ENCODE measurements around the gene IL36B. TPM values are rescaled to one million over a fixed set of nuclear protein-coding genes. Genes with fewer than 3 reads are reported as not detected.

The IL36B gene
- total RNA-seq, 4 donors from 2014 or later, result not detected

GRCh38 chr2:113068706-113069485, 16.2 kb upstream of the IL36B start:
- WGBS, 2 donors, result 34 to 49% methylated on average over 5 of the region's 5 CpGs
- no peak for DNase-seq (ENCODE audit: low spot score in 2 of 2)
- TF ChIP-seq POLR2A (IDR thresholded peaks at IDR 0.05), result no peak
- no peak for TF ChIP-seq EP300 (IDR thresholded peaks at IDR 0.05)
- TF ChIP-seq CTCF (IDR thresholded peaks at IDR 0.05), result no peak
- no peaks in the 10 kb centered on the region for H3K4me1 ChIP-seq
- H3K36me3 ChIP-seq, result no peaks in the 10 kb centered on the region
- peaks cover 0 to 4% (median 0%) of the 10 kb centered on the region in 4 donors for H3K9me3 ChIP-seq
- no peak overlapping the region for H3K27ac ChIP-seq
- no peak overlapping the region for H3K4me3 ChIP-seq
- H3K27me3 ChIP-seq, result no peaks in the 10 kb centered on the region

- H3K27ac ChIP-seq, result no peak overlapping the region
- TF ChIP-seq CTCF (IDR thresholded peaks at IDR 0.05), result no peak
- no peak for TF ChIP-seq POLR2A (IDR thresholded peaks at IDR 0.05)
- no peak for TF ChIP-seq EP300 (IDR thresholded peaks at IDR 0.05)
Measured at GRCh38 chr2:113068249-113068648, 15.6 kb upstream of the IL36B start.

GRCh38 chr2:113067681-113068080, 15.0 kb upstream of the IL36B start, which contains the start of gene IL1F10:
Gene IL1F10, plus strand, starts transcription at chr2:113067970. Its CDS starts 4,769 bp downstream, at chr2:113072739.
- DNase-seq (ENCODE audit: low spot score in 2 of 2), result no peak
- Histone ChIP-seq H3K9me3 (peaks cover 0 to 4% (median 0%) of the 10 kb centered on the region in 4 donors), H3K36me3 (no peaks in the 10 kb centered on the region), H3K4me1 (no peaks in the 10 kb centered on the region), H3K27ac (no peak within 1 kb of the TSS), H3K27me3 (no peaks in the 10 kb centered on the region), H3K4me3 (no peak within 1 kb of the TSS)
- no peak for TF ChIP-seq EP300 (IDR thresholded peaks at IDR 0.05)
- WGBS, 2 donors, result 81% methylated on average over 3 of the region's 3 CpGs

More at GRCh38 chr2:113068249-113068648, 15.6 kb upstream of the IL36B start:
- Histone ChIP-seq H3K27me3 (no peaks in the 10 kb centered on the region), H3K36me3 (no peaks in the 10 kb centered on the region), H3K4me3 (no peak overlapping the region), H3K9me3 (peaks cover 0 to 4% (median 0%) of the 10 kb centered on the region in 4 donors), H3K4me1 (no peaks in the 10 kb centered on the region)
- DNase-seq (ENCODE audit: low spot score in 2 of 2), result no peak
- 77 to 78% methylated on average over 2 of the region's 2 CpGs for WGBS, 2 donors

- H3K9me3 ChIP-seq, result peaks cover 0 to 4% (median 0%) of the 10 kb centered on the region in 4 donors
- WGBS, 2 donors, result 80 to 86% methylated on average over 1 of the region's 1 CpG
- TF ChIP-seq CTCF (IDR thresholded peaks at IDR 0.05) (no peak), POLR2A (IDR thresholded peaks at IDR 0.05) (no peak), EP300 (IDR thresholded peaks at IDR 0.05) (no peak)
- H3K27me3 ChIP-seq, result no peaks in the 10 kb centered on the region
- no peak overlapping the region for H3K4me3 ChIP-seq
- DNase-seq (ENCODE audit: low spot score in 2 of 2), result no peak
- H3K27ac ChIP-seq, result no peak overlapping the region
- H3K4me1 ChIP-seq, result no peaks in the 10 kb centered on the region
- H3K36me3 ChIP-seq, result no peaks in the 10 kb centered on the region
Measured at GRCh38 chr2:113064898-113065297, 12.2 kb upstream of the IL36B start.

GRCh38 chr2:113064281-113064680, 11.6 kb upstream of the IL36B start:
- Histone ChIP-seq H3K4me3 (no peak overlapping the region), H3K4me1 (no peaks in the 10 kb centered on the region), H3K36me3 (no peaks in the 10 kb centered on the region), H3K9me3 (peaks cover 0 to 4% (median 0%) of the 10 kb centered on the region in 4 donors), H3K27me3 (no peaks in the 10 kb centered on the region), H3K27ac (no peak overlapping the region)
- TF ChIP-seq POLR2A (IDR thresholded peaks at IDR 0.05), result no peak
- no peak for TF ChIP-seq CTCF (IDR thresholded peaks at IDR 0.05)
- TF ChIP-seq EP300 (IDR thresholded peaks at IDR 0.05), result no peak
- no peak for DNase-seq (ENCODE audit: low spot score in 2 of 2)
- WGBS, 2 donors, result 56 to 88% methylated on average over 5 of the region's 5 CpGs
